Smooth muscle cell (in vitro differentiated cells): Measurements from ENCODE around the gene KCNJ13. TPM values are rescaled to one million over a fixed set of nuclear protein-coding genes. Genes with fewer than 3 reads are reported as not detected.

ENCODE experiments used
- DNase-seq: peaks from one replicate; lab custom pipeline; 2025; ENCODE audit not compliant: unreplicated experiment; lab: John Stamatoyannopoulos, UW
- H2AFZ ChIP-seq: fragments of 200-600 bp; sonication (generic); 2 replicates; pipeline ENCODE4 v1.6.0; 2016; ENCODE audit warnings: antibody characterized with exemption, low read depth, mild to moderate bottlenecking
- H3F3A ChIP-seq: fragments of 200-600 bp; sonication (generic); 2 replicates; pipeline ENCODE4 v1.6.0; 2017; ENCODE audit warnings: antibody characterized with exemption, low read depth
- H3K27ac ChIP-seq: fragments of 200-600 bp; sonication (generic); 2 replicates; pipeline ENCODE4 v1.5.1; 2016; ENCODE audit warnings: low read depth, mild to moderate bottlenecking
- H3K27me3 ChIP-seq: fragments of 200-600 bp; sonication (generic); 2 replicates; pipeline ENCODE4 v1.6.1; 2016; ENCODE audit warnings: low read depth, mild to moderate bottlenecking
- H3K36me3 ChIP-seq: fragments of 200-600 bp; sonication (generic); 2 replicates; pipeline ENCODE4 v1.5.1; 2016; ENCODE audit warnings: low read depth
- H3K4me1 ChIP-seq: fragments of 200-600 bp; sonication (generic); 2 replicates; pipeline ENCODE4 v1.5.1; 2016; ENCODE audit warnings: low read depth
- H3K4me2 ChIP-seq: fragments of 200-600 bp; sonication (generic); 2 replicates; pipeline ENCODE4 v1.6.0; 2016; ENCODE audit warnings: mild to moderate bottlenecking
- H3K4me3 ChIP-seq: fragments of 200-600 bp; sonication (generic); 2 replicates; pipeline ENCODE4 v1.5.1; 2016; ENCODE audit warnings: mild to moderate bottlenecking
- H3K79me2 ChIP-seq: fragments of 200-600 bp; sonication (generic); 2 replicates; pipeline ENCODE4 v1.6.0; 2016; ENCODE audit warnings: low read depth, mild to moderate bottlenecking
- H3K9ac ChIP-seq: fragments of 200-600 bp; sonication (generic); 2 replicates; pipeline ENCODE4 v1.6.0; 2016; ENCODE audit warnings: low read depth
- H3K9me3 ChIP-seq: fragments of 200-600 bp; sonication (generic); replicated peaks from 2 replicates; pipeline ENCODE4 v1.5.1; 2016; ENCODE audit warnings: low read depth
- H4K20me1 ChIP-seq: fragments of 200-600 bp; sonication (generic); 2 replicates; pipeline ENCODE4 v1.6.0; 2016; ENCODE audit warnings: low read depth
- WGBS: methylation state at CpG from one replicate; pipeline ENCODE4 v1.1.7; 2016; ENCODE audit warnings: low lambda C conversion rate; 5-methylcytosine and 5-hydroxymethylcytosine counted together
- polyA plus RNA-seq: library from polyadenylated mRNA; unstranded; fragments of >200 nt; fragmentation: Nextera tagmentation; extraction: Ambion mirVana; gene quantifications from 2 replicates; pipeline ENCODE4 v1.2.1, GENCODE V29; 2016
- total RNA-seq: library from RNA; depleted of rRNA; stranded (reverse); fragments of >200 nt; gene quantifications from 2 replicates; pipeline ENCODE4 v1.2.3, GENCODE V29; 2014
- TF ChIP-seq, protein P1 (sequence below): fragments of 200-600 bp; sonication (generic); IDR thresholded peaks from 2 replicates; pipeline ENCODE4 v1.5.1; 2017; ENCODE audit warnings: borderline replicate concordance, mild to moderate bottlenecking, antibody characterized with exemption; ENCODE audit not compliant: insufficient read depth, poor library complexity, severe bottlenecking

The KCNJ13 gene
- total and polyA plus RNA-seq, 2 experiments from 2014 or later, result not detected

DNA sequence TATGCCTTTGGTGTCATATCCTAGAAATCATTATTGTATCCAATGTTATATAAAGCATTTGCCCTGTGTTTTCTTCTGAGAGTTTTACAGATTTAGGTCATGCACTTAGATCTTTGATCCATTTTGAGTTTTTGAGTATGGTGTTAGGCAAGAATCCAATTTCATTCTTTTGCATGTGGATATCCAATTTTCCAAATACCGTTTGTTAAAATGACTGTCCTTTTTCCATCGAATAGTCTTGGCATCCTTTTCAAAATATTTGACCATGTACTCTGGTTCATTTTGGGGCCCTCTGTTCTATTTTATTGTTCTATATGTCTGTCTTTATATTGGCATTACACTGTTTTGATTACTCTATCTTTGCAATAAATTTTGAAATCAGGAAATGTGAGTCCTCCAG lies 23.8 kb upstream of the KCNJ13 start:
- Histone ChIP-seq H3K27me3 (no peaks in the 10 kb centered on the region), H3F3A (no peaks in the 10 kb centered on the region), H3K27ac (no peak overlapping the region), H3K4me2 (no peak overlapping the region), H3K4me3 (no peak overlapping the region), H3K4me1 (no peaks in the 10 kb centered on the region), H3K9me3 (peaks cover 8% of the 10 kb centered on the region), H4K20me1 (peaks cover 10% of the 10 kb centered on the region), H3K79me2 (peaks cover 28% of the 10 kb centered on the region), H3K36me3 (peaks cover 41% of the 10 kb centered on the region), H2AFZ (no peak overlapping the region), H3K9ac (no peak overlapping the region)
- no peak for DNase-seq
- 98% methylated on average over 2 of the region's 2 CpGs for WGBS
- TF ChIP-seq, protein P1, sequence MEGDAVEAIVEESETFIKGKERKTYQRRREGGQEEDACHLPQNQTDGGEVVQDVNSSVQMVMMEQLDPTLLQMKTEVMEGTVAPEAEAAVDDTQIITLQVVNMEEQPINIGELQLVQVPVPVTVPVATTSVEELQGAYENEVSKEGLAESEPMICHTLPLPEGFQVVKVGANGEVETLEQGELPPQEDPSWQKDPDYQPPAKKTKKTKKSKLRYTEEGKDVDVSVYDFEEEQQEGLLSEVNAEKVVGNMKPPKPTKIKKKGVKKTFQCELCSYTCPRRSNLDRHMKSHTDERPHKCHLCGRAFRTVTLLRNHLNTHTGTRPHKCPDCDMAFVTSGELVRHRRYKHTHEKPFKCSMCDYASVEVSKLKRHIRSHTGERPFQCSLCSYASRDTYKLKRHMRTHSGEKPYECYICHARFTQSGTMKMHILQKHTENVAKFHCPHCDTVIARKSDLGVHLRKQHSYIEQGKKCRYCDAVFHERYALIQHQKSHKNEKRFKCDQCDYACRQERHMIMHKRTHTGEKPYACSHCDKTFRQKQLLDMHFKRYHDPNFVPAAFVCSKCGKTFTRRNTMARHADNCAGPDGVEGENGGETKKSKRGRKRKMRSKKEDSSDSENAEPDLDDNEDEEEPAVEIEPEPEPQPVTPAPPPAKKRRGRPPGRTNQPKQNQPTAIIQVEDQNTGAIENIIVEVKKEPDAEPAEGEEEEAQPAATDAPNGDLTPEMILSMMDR, result no peak

- Histone ChIP-seq H3K4me2 (no peak overlapping the region), H3F3A (no peaks in the 10 kb centered on the region), H3K36me3 (peaks cover 41% of the 10 kb centered on the region), H4K20me1 (no peaks in the 10 kb centered on the region), H3K27me3 (no peaks in the 10 kb centered on the region), H2AFZ (no peak overlapping the region), H3K79me2 (peaks cover 19% of the 10 kb centered on the region), H3K4me1 (peaks cover 8% of the 10 kb centered on the region), H3K27ac (no peak overlapping the region), H3K4me3 (no peak overlapping the region), H3K9ac (no peak overlapping the region), H3K9me3 (peaks cover 8% of the 10 kb centered on the region)
- TF ChIP-seq, protein P1, result no peak
- DNase-seq, result no peak
Measured at GRCh38 chr2:232798187-232798586, 21.8 kb upstream of the KCNJ13 start.

DNA sequence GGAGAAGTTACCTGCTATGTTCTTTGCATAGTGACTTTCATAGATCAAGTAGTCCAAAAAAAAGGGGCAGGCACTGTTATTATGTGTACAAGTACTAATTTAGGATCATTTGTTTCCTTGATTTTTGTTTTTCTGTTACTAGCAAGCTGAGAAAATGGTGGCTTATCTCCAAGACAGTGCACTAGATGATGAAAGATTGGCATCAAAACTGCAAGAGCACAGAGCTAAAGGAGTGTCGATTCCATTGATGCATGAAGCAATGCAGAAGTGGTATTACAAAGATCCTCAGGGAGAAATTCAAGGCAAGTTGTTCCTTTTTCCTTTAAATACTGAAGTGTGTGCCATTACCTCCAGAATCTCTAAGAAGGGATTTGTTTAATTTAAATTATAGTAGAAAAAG lies 19.6 kb upstream of the KCNJ13 start:
- Histone ChIP-seq H2AFZ (no peak overlapping the region), H3K4me1 (peaks cover 15% of the 10 kb centered on the region), H3K36me3 (peaks cover 38% of the 10 kb centered on the region), H3K79me2 (peaks cover 7% of the 10 kb centered on the region), H4K20me1 (no peaks in the 10 kb centered on the region), H3K4me3 (no peak overlapping the region), H3K4me2 (no peak overlapping the region), H3K9ac (no peak overlapping the region), H3F3A (no peaks in the 10 kb centered on the region), H3K27ac (no peak overlapping the region), H3K9me3 (no peaks in the 10 kb centered on the region), H3K27me3 (no peaks in the 10 kb centered on the region)
- DNase-seq, result no peak
- TF ChIP-seq, protein P1, result no peak
- WGBS, result 95% methylated on average over 1 of the region's 1 CpG

GRCh38 chr2:232794981-232795380 lies 18.6 kb upstream of the KCNJ13 start:
- TF ChIP-seq, protein P1, result no peak
- WGBS, result 100% methylated on average over 1 of the region's 1 CpG
- H3K4me3 ChIP-seq, result no peak overlapping the region
- H3F3A ChIP-seq, result no peaks in the 10 kb centered on the region
- DNase-seq, result no peak
- H3K27ac ChIP-seq, result no peak overlapping the region
- no peaks in the 10 kb centered on the region for H3K27me3 ChIP-seq
- H3K36me3 ChIP-seq, result peaks cover 38% of the 10 kb centered on the region
- H3K9me3 ChIP-seq, result no peaks in the 10 kb centered on the region
- H3K4me2 ChIP-seq, result no peak overlapping the region
- no peak overlapping the region for H3K9ac ChIP-seq
- no peaks in the 10 kb centered on the region for H4K20me1 ChIP-seq
- H3K4me1 ChIP-seq, result peaks cover 15% of the 10 kb centered on the region
- peaks cover 4% of the 10 kb centered on the region for H3K79me2 ChIP-seq
- no peak overlapping the region for H2AFZ ChIP-seq
